Measurements from ENCODE around the gene ZNF57.

GRCh38 chr19:2944775-2945574 lies 44.2 kb downstream of the ZNF57 start, which contains the start of gene ZNF77:
- TF ChIP-seq CTCF (conservative IDR thresholded peaks at IDR 0.05; ENCODE audit: low read length) (no peak), EZH2phosphoT487 (IDR thresholded peaks at IDR 0.05; ENCODE audit: borderline replicate concordance, low read depth, low read length) (no peak)
